Memory B cell (primary cell): Measurements from ENCODE around the gene CCDC183.

Source experiments
- ATAC-seq: fragments of 150-1000 bp; cut with Tn5 transposase; 2 replicates; pipeline ENCODE4 v1.10.0; 2021; ENCODE audit warnings: low read depth, mild to moderate bottlenecking, moderate library complexity
- DNase-seq, 2 donors: peaks; one replicate each; pipeline ENCODE4 v3.0.0; 2022; ENCODE audit warnings: low spot score in 2 of 2
- H3K27ac Mint-ChIP-seq: one replicate; pipeline ENCODE4 v1.8.0; 2022; ENCODE audit warnings: mild to moderate bottlenecking, moderate library complexity, mixed read lengths
- H3K27me3 Mint-ChIP-seq: one replicate; pipeline ENCODE4 v1.8.0; 2022; ENCODE audit warnings: mixed read lengths
- H3K36me3 Mint-ChIP-seq: one replicate; pipeline ENCODE4 v1.8.0; 2022; ENCODE audit warnings: mild to moderate bottlenecking, mixed read lengths
- H3K4me1 Mint-ChIP-seq: one replicate; pipeline ENCODE4 v1.8.0; 2022; ENCODE audit warnings: mixed read lengths
- H3K4me3 Mint-ChIP-seq: one replicate; pipeline ENCODE4 v1.8.0; 2022; ENCODE audit warnings: mild to moderate bottlenecking, moderate library complexity, mixed read lengths
- H3K9me3 Mint-ChIP-seq: one replicate; pipeline ENCODE4 v1.8.0; 2022; ENCODE audit warnings: mixed read lengths

The CCDC183 gene

GRCh38 chr9:136851941-136852663 is 56.0 kb downstream of the CCDC183 start, which contains the start of gene MAMDC4:
TSS of gene MAMDC4 (plus strand) at chr9:136852346. CDS start at chr9:136852417, 71 bp downstream.
- no peak for ATAC-seq
- H3K27me3 Mint-ChIP-seq: peaks cover 7% of the 10 kb centered on the region
- no peaks in the 10 kb centered on the region for H3K36me3 Mint-ChIP-seq
- no peak within 1 kb of the TSS for H3K27ac Mint-ChIP-seq
- no peaks in the 10 kb centered on the region for H3K9me3 Mint-ChIP-seq
- no peak for DNase-seq
- peaks cover 11% of the 10 kb centered on the region for H3K4me1 Mint-ChIP-seq
- H3K4me3 Mint-ChIP-seq: no peak within 1 kb of the TSS

GRCh38 chr9:136852664-136853595 is 56.8 kb downstream of the CCDC183 start:
- Mint-ChIP-seq H3K36me3 (no peaks in the 10 kb centered on the region), H3K27ac (no peak overlapping the region)
- ATAC-seq: no peak

GRCh38 chr9:136853596-136854112 is 57.5 kb downstream of the CCDC183 start:
- Mint-ChIP-seq H3K27ac (no peak overlapping the region), H3K4me1 (peaks cover 3% of the 10 kb centered on the region), H3K4me3 (no peak overlapping the region), H3K36me3 (no peaks in the 10 kb centered on the region), H3K27me3 (no peaks in the 10 kb centered on the region), H3K9me3 (no peaks in the 10 kb centered on the region)
- no peak for ATAC-seq
- no peak for DNase-seq

More at GRCh38 chr9:136852664-136853595, 56.8 kb downstream of the CCDC183 start:
- Mint-ChIP-seq H3K4me1 (peaks cover 6% of the 10 kb centered on the region), H3K27me3 (peaks cover 2% of the 10 kb centered on the region), H3K9me3 (no peaks in the 10 kb centered on the region), H3K4me3 (no peak overlapping the region)
- no peak for DNase-seq

- no peak overlapping the region for H3K27ac Mint-ChIP-seq
- ATAC-seq (no peak), DNase-seq (no peak)
- no peaks in the 10 kb centered on the region for H3K9me3 Mint-ChIP-seq
- H3K4me3 Mint-ChIP-seq: no peak overlapping the region
- no peaks in the 10 kb centered on the region for H3K27me3 Mint-ChIP-seq
- peaks cover 2% of the 10 kb centered on the region for H3K4me1 Mint-ChIP-seq
- no peaks in the 10 kb centered on the region for H3K36me3 Mint-ChIP-seq
These were observed 58.1 kb downstream of the CCDC183 start for GRCh38 chr9:136854113-136854841.

GRCh38 chr9:136854842-136855460 is 58.8 kb downstream of the CCDC183 start:
- Mint-ChIP-seq H3K27me3 (no peaks in the 10 kb centered on the region), H3K9me3 (no peaks in the 10 kb centered on the region), H3K27ac (no peak overlapping the region), H3K4me1 (peaks cover 2% of the 10 kb centered on the region), H3K4me3 (no peak overlapping the region), H3K36me3 (no peaks in the 10 kb centered on the region)
- DNase-seq: no peak
- ATAC-seq: no peak

GRCh38 chr9:136855461-136856078 is 59.4 kb downstream of the CCDC183 start:
- H3K27me3 Mint-ChIP-seq: no peaks in the 10 kb centered on the region
- H3K27ac Mint-ChIP-seq: no peak overlapping the region
- no peak overlapping the region for H3K4me3 Mint-ChIP-seq
- H3K36me3 Mint-ChIP-seq: no peaks in the 10 kb centered on the region
- H3K4me1 Mint-ChIP-seq: peaks cover 2% of the 10 kb centered on the region
- no peak for ATAC-seq
- DNase-seq: no peak
- H3K9me3 Mint-ChIP-seq: no peaks in the 10 kb centered on the region

GRCh38 chr9:136856079-136856476 is 59.9 kb downstream of the CCDC183 start:
- ATAC-seq (no peak), DNase-seq (no peak)
- Mint-ChIP-seq H3K9me3 (no peaks in the 10 kb centered on the region), H3K4me3 (no peak overlapping the region), H3K36me3 (no peaks in the 10 kb centered on the region), H3K4me1 (peaks cover 2% of the 10 kb centered on the region), H3K27me3 (no peaks in the 10 kb centered on the region), H3K27ac (no peak overlapping the region)

GRCh38 chr9:136856541-136857141 is 60.5 kb downstream of the CCDC183 start:
- no peak overlapping the region for H3K4me3 Mint-ChIP-seq
- DNase-seq (no peak), ATAC-seq (no peak)
- H3K4me1 Mint-ChIP-seq: peaks cover 2% of the 10 kb centered on the region
- no peaks in the 10 kb centered on the region for H3K27me3 Mint-ChIP-seq
- H3K9me3 Mint-ChIP-seq: no peaks in the 10 kb centered on the region
- H3K27ac Mint-ChIP-seq: no peak overlapping the region
- no peaks in the 10 kb centered on the region for H3K36me3 Mint-ChIP-seq

GRCh38 chr9:136857166-136857565 is 61.0 kb downstream of the CCDC183 start:
- DNase-seq (no peak), ATAC-seq (no peak)
- Mint-ChIP-seq H3K27me3 (no peaks in the 10 kb centered on the region), H3K9me3 (no peaks in the 10 kb centered on the region), H3K36me3 (peaks cover 2% of the 10 kb centered on the region), H3K4me1 (peaks cover 2% of the 10 kb centered on the region), H3K27ac (no peak overlapping the region), H3K4me3 (no peak overlapping the region)
